NCI-H2227 (cell line): ENCODE measurements around the gene NGLY1.

ENCODE experiments used
- DNase-seq: peaks from one replicate; lab custom pipeline; 2025; ENCODE audit not compliant: unreplicated experiment; lab: John Stamatoyannopoulos, UW

The NGLY1 gene, protein sequence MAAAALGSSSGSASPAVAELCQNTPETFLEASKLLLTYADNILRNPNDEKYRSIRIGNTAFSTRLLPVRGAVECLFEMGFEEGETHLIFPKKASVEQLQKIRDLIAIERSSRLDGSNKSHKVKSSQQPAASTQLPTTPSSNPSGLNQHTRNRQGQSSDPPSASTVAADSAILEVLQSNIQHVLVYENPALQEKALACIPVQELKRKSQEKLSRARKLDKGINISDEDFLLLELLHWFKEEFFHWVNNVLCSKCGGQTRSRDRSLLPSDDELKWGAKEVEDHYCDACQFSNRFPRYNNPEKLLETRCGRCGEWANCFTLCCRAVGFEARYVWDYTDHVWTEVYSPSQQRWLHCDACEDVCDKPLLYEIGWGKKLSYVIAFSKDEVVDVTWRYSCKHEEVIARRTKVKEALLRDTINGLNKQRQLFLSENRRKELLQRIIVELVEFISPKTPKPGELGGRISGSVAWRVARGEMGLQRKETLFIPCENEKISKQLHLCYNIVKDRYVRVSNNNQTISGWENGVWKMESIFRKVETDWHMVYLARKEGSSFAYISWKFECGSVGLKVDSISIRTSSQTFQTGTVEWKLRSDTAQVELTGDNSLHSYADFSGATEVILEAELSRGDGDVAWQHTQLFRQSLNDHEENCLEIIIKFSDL

DNA sequence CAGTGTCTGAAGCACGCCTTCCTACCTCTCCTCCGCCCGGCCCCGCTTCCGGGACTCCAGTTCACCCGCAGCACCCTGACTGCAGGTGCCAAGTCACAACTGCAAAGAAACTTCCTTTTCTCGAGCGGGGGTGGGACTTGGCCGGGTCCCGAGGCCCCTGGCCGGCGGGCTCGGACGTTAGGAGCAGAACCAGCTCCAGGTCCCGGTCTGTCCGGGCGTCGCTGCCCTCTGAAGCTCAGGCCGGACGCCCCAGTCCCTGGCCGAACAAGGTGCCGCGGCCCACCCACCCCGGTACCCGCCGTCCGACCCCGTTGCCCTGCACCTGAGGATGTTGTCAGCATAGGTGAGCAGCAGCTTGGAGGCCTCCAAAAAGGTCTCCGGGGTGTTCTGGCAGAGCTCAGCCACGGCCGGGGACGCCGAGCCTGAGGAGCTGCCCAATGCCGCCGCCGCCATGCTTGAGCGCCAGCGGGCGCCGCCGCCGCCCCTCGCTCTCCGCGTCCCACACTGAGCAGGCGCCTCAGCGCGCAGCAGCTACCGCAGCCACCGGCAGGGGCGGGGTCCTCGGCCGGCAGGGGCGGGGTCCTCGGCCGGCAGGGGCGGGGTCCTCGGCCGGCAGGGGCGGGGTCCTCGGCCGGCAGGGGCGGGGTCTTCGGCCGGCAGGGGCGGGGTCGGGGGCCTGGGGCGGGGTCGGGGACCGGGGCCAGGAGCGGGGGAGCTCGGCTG lies at the start of gene NGLY1:
NGLY1 (minus strand) TSS at position 506 of the 723 bp plus-strand sequence; CDS start at position 453, 53 bp downstream.
- DNase-seq, result peak; percentile 86

DNA sequence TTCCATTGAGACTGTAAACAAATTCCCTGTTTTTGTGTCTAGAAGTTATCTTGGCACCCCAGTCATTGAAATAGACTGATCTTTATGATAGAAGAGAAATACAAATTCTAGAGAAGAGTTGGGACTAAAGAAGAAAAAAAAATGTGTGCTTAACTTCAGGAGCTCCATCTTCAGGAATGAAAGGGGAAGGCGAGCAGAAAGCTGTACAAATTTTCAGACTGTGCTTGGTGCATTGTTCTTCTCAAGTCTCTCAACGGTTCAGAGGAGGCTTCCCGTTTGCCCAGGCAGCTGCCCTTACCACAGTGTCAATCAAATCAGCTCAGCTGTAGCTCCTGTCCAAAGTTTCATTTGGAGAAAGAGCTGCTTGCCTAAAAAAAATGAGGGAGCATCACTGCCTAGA lies 48.3 kb upstream of the NGLY1 start:
- DNase-seq, result peak; percentile 3

- DNase-seq, result no peak
Observed at GRCh38 chr3:25830373-25831280, 47.4 kb upstream of the NGLY1 start.

GRCh38 chr3:25826510-25826909 lies 43.3 kb upstream of the NGLY1 start:
- DNase-seq, result no peak

DNA sequence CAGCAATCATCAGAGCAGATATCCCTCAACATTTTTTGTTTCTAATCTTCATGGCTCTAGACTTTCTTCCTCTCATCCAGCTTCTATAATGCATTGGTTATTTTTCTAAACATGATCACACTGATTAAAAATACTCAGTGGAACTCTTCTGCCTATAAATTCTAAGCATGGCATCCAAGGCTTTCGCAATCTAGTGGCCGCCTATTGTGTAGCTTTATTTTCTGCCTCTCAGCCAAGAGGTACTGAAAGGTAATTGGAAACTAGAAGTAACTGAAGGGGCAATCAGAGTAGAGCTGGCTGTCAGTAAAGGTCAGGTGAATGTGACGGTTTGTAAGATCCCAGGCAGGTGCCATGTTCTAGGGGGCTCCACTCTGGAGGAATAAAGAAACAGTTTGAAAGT lies 40.1 kb upstream of the NGLY1 start:
- DNase-seq, result no peak

- DNase-seq, result no peak
Observed at GRCh38 chr3:25821746-25822573, 38.7 kb upstream of the NGLY1 start.

GRCh38 chr3:25820816-25821486 lies 37.7 kb upstream of the NGLY1 start:
- no peak for DNase-seq

DNA sequence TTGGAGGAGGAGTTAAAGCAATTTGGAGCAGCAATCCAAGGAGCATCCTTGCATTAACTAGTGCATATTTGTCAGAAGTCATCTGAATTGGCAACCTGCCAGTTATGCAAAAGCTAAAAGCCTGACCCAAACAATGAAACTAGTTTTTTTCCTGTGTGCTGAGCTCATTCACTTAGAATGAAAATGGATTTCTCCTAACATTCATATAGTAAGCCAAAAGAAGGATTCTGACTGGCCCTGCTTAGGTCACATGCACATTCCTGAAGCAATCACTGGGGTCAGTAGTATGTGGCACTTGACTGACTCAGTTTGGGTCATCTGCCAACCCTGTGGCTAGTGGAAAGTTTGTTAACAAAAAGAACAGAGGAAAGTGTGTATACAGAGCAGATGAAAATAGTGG lies 37.1 kb upstream of the NGLY1 start:
- DNase-seq, result no peak

DNA sequence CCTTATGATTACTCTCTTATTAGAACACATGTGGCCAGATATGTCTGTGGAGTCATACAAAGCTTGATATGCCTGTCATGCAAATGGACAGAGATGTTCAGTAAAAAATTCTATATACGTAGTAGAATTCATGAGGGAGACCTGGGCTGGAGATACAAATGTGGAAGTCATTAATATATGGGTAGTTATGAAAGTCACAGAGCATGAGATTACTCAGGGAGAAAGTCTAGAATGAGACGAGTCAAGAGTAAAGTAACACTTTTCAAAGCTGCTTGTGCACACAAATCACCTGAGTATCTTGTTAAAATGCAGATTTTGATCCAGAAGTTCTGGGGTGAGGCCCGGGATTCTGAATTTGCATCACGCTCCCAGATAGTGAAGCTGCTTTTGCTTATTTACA lies 35.1 kb upstream of the NGLY1 start:
- no peak for DNase-seq

GRCh38 chr3:25817638-25818037 lies 34.4 kb upstream of the NGLY1 start:
- no peak for DNase-seq

DNA sequence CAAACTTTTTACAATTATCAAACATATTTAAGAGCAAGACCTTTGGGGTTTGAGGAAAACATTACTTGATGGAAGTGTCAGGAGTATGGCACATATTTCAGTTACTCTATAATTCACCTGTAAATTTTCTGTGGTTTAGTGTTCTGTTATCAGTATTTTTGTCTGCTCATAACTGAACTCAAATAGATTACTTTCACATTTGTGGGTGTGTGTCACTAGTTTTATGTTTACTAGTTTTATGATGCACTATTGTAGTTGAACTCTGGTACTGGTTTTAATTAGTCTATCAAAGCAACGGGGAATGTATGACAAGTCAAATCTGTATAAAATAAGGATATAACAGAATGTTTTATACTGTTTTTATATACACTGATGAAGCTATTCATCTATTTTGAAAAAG lies 33.9 kb upstream of the NGLY1 start:
- no peak for DNase-seq

DNA sequence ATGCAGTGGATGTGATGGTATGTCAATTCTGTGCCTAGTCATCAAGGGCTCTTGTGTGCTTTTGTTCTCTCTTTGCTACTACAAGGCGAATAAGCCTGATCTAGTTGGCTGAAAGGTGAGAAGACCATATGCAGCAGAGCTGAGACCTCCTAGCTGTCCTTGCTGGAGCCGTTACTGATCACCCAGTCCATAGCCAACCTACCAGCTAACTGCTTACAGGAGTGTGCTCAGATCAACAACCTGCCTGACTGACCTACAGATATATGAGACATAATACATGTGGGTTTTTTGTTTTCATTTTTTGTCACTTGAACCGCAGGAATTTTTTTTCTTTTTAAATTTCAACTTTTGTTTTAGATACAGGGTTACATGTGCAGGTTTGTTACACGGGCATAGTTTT lies 29.4 kb upstream of the NGLY1 start:
- no peak for DNase-seq

DNA sequence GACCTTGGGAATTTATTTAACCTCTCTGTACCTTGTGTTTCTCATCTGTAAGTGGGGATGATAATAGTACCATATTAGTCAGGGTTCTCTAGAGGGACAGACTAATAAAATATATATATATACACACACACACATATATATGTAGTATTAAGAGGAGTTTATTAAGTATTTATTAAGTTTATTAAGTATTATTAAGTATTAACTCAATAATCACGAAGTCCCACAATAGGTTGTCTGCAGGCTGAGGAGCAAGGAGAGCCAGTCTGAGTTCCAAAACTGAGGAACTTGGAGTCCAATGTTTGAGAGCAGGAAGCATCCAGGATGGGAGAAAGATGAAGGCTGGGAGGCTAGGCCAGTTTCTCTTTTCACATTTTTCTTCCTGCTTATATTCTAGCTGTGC lies 21.4 kb upstream of the NGLY1 start:
- DNase-seq, result no peak

DNA sequence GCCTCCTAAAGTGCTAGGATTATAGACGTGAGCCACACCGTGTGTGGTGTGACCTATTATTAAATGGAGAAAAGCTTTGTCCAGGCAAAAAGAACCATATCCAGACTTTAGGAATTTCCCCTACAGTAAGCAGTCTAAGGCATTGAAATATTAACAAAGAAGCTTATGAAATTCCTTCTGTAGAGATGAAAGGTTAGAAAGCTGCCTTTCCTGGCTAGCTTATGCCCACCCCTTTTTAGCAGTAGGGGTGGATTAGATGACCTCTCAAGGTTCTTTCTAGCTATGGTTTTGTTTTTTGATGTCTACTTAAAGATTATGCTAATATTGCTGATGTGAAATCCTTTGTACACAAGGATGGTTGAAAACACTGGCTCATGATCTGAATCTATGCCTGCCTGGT lies 20.6 kb upstream of the NGLY1 start:
- no peak for DNase-seq

GRCh38 chr3:25801786-25802185 lies 18.5 kb upstream of the NGLY1 start:
- no peak for DNase-seq

DNA sequence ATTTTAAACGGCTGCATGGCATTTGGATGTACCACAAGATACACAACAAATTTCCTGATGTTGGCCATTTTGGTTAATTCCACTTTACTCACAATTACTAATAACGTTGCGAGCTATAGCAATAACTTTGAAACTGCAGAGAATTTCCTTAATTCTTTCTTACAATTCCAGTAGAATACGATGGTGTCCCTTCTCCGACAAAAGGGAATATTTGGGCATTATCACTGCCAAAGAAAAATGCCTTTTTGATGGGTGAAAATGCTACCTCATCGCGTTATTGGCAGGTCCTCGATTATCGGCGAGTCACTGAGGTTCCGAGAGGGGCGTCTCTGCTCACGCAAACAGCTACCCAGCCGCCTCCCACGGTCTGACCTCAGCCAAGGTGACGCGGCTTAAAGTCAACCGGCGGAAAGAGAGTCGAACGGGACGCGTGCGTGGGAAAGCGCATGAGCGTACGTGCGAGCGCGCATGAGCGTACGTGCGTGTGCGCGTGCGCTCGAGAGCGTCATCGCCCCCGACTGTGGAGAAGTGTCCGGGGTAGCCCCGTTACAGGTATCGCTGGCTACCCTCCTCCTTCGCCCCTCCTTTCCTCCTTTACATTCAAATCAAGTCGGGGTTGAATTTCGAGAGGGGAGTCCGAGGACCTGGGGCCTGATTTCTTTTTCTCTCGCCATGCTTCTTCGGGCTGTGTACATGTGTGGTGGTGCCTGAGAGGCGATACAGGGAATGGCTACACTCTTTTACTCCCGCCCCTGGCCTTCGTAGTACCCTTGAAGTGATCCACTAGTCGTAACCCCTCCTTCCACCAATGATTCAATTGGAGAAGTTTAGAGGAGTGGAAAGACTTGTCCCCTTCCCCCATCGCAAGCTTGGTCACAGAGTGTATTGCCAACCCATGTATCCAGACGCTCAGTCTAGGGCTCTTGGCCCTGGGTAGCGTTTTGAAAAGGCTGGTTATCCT lies 6.6 kb upstream of the NGLY1 start, which contains the start of gene OXSM:
OXSM (plus strand) TSS at position 495 of the 961 bp plus-strand sequence. CDS start 931 bp downstream, outside the sequence.
- peak; percentile 92 for DNase-seq

- no peak for DNase-seq
Observed at GRCh38 chr3:25789209-25789595, 6.0 kb upstream of the NGLY1 start.

DNA sequence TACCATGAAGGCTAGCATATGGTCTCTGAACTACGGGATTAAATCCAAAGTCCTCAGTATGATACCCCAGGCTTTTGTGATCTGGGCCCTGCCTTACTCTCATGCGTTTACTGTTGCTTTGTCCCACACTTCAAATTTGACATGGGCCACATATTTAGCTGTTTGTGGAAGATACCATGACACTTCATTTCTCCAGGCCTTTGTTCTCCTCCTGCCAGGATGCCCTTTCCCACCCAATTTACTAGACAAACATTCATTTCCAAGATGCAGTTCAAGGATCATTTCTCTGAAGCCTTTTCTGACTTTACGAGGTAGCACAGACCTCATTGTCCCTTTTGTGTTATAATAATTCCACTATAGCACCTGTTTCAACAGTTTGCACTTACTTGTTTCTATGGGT lies 4.4 kb upstream of the NGLY1 start:
- DNase-seq, result no peak
